Lower leg skin (tissue), 3 donors: ENCODE results near the gene DNLZ.

Experiments used
- POLR2A ChIP-seq, 2 donors: fragments of 450-650 bp; IDR thresholded peaks; one replicate each; pipeline ENCODE4 v1.6.1; 2016 to 2017; ENCODE audit warnings: antibody characterized with exemption in 2 of 2, mild to moderate bottlenecking in 1 of 2, moderate library complexity in 1 of 2
- TF ChIP-seq, protein P1 (sequence below), 3 donors: fragments of 450-650 bp; IDR thresholded peaks; one replicate each; pipeline ENCODE4 v1.5.1; 2016; ENCODE audit warnings: antibody characterized with exemption in 3 of 3, mild to moderate bottlenecking in 3 of 3, moderate library complexity in 2 of 3

GRCh38 chr9:136328011-136328621, 35.4 kb downstream of the DNLZ start:
- TF ChIP-seq, protein P1, sequence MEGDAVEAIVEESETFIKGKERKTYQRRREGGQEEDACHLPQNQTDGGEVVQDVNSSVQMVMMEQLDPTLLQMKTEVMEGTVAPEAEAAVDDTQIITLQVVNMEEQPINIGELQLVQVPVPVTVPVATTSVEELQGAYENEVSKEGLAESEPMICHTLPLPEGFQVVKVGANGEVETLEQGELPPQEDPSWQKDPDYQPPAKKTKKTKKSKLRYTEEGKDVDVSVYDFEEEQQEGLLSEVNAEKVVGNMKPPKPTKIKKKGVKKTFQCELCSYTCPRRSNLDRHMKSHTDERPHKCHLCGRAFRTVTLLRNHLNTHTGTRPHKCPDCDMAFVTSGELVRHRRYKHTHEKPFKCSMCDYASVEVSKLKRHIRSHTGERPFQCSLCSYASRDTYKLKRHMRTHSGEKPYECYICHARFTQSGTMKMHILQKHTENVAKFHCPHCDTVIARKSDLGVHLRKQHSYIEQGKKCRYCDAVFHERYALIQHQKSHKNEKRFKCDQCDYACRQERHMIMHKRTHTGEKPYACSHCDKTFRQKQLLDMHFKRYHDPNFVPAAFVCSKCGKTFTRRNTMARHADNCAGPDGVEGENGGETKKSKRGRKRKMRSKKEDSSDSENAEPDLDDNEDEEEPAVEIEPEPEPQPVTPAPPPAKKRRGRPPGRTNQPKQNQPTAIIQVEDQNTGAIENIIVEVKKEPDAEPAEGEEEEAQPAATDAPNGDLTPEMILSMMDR (IDR thresholded peaks at IDR 0.05): no peak
- TF ChIP-seq POLR2A (IDR thresholded peaks at IDR 0.05): no peak
